Glutamatergic neuron (in vitro differentiated cells): ENCODE data around the gene CAMK1D. TPM values are rescaled to one million over a fixed set of nuclear protein-coding genes. Genes with fewer than 3 reads are reported as not detected.
A peak's percentile ranks its signal among the peaks of the same experiment; 100 is the strongest.

ENCODE experiments used
- DNase-seq: peaks from one replicate; pipeline ENCODE4 v3.0.0; 2022
- H3K27ac Mint-ChIP-seq: one replicate; pipeline ENCODE4 v1.8.0; 2020; ENCODE audit warnings: mild to moderate bottlenecking, mixed read lengths, inconsistent platforms; ENCODE audit not compliant: unreplicated experiment
- H3K27me3 Mint-ChIP-seq: one replicate; pipeline ENCODE4 v1.8.0; 2020; ENCODE audit warnings: mild to moderate bottlenecking, moderate library complexity, mixed read lengths, inconsistent platforms; ENCODE audit not compliant: unreplicated experiment
- H3K36me3 Mint-ChIP-seq: one replicate; pipeline ENCODE4 v1.8.0; 2020; ENCODE audit warnings: mild to moderate bottlenecking, mixed read lengths, inconsistent platforms; ENCODE audit not compliant: unreplicated experiment
- H3K4me1 Mint-ChIP-seq: one replicate; pipeline ENCODE4 v1.8.0; 2020; ENCODE audit warnings: mild to moderate bottlenecking, low read depth, mixed read lengths, inconsistent platforms; ENCODE audit not compliant: unreplicated experiment
- H3K4me3 Mint-ChIP-seq: one replicate; pipeline ENCODE4 v1.8.0; 2020; ENCODE audit warnings: mild to moderate bottlenecking, mixed read lengths, inconsistent platforms; ENCODE audit not compliant: unreplicated experiment
- H3K9me3 Mint-ChIP-seq: one replicate; pipeline ENCODE4 v1.8.0; 2020; ENCODE audit warnings: mild to moderate bottlenecking, moderate library complexity, mixed read lengths, inconsistent platforms; ENCODE audit not compliant: unreplicated experiment
- CTCF ChIP-seq: fragments of 200-600 bp; sonication (generic); IDR thresholded peaks from one replicate; pipeline ENCODE4 v1.5.0; 2021; ENCODE audit not compliant: partially characterized antibody, unreplicated experiment
- total RNA-seq: library from RNA; stranded (reverse); fragmentation: NEBNext Ultra II Directional; extraction: Animal tissue kit (Norgen Biotek cat#: 25700); gene quantifications from one replicate; pipeline ENCODE4 v1.2.1, GENCODE V29; 2021; ENCODE audit not compliant: unreplicated experiment

CAMK1D gene
- total RNA-seq, 1 donor from 2014 or later, result 29.8 TPM

- no peaks in the 10 kb centered on the region for H3K36me3 Mint-ChIP-seq
- no peaks in the 10 kb centered on the region for H3K4me1 Mint-ChIP-seq
- peaks cover 2% of the 10 kb centered on the region for H3K9me3 Mint-ChIP-seq
- no peak for DNase-seq
- H3K4me3 Mint-ChIP-seq, result no peak overlapping the region
- no peak overlapping the region for H3K27ac Mint-ChIP-seq
- TF ChIP-seq CTCF, result no peak
- H3K27me3 Mint-ChIP-seq, result no peaks in the 10 kb centered on the region
Measured at GRCh38 chr10:12650538-12651298, 301.4 kb downstream of the CAMK1D start.

- H3K4me1 Mint-ChIP-seq, result peaks cover 11% of the 10 kb centered on the region
- H3K4me3 Mint-ChIP-seq, result no peak overlapping the region
- H3K9me3 Mint-ChIP-seq, result no peaks in the 10 kb centered on the region
- no peak for DNase-seq
- TF ChIP-seq CTCF, result no peak
- no peaks in the 10 kb centered on the region for H3K36me3 Mint-ChIP-seq
- peaks cover 2% of the 10 kb centered on the region for H3K27me3 Mint-ChIP-seq
- no peak overlapping the region for H3K27ac Mint-ChIP-seq
Measured at GRCh38 chr10:12655940-12656339, 306.6 kb downstream of the CAMK1D start.

GRCh38 chr10:12656518-12657142, 307.3 kb downstream of the CAMK1D start:
- Mint-ChIP-seq H3K4me3 (no peak overlapping the region), H3K9me3 (no peaks in the 10 kb centered on the region), H3K27ac (no peak overlapping the region), H3K27me3 (peaks cover 2% of the 10 kb centered on the region), H3K4me1 (peaks cover 14% of the 10 kb centered on the region), H3K36me3 (no peaks in the 10 kb centered on the region)
- TF ChIP-seq CTCF, result peak; percentile 58
- no peak for DNase-seq

- Mint-ChIP-seq H3K4me1 (peaks cover 19% of the 10 kb centered on the region), H3K27me3 (peaks cover 2% of the 10 kb centered on the region), H3K36me3 (no peaks in the 10 kb centered on the region), H3K9me3 (no peaks in the 10 kb centered on the region), H3K27ac (no peak overlapping the region), H3K4me3 (no peak overlapping the region)
- DNase-seq, result no peak
- no peak for TF ChIP-seq CTCF
Measured at GRCh38 chr10:12657489-12657888, 308.1 kb downstream of the CAMK1D start.

- Mint-ChIP-seq H3K27me3 (peaks cover 2% of the 10 kb centered on the region), H3K27ac (peak overlapping the region; percentile 45), H3K4me3 (no peak overlapping the region), H3K36me3 (no peaks in the 10 kb centered on the region), H3K4me1 (peaks cover 19% of the 10 kb centered on the region), H3K9me3 (no peaks in the 10 kb centered on the region)
- DNase-seq, result no peak
- no peak for TF ChIP-seq CTCF
Measured at GRCh38 chr10:12658526-12658925, 309.2 kb downstream of the CAMK1D start.
